GM12891 (cell line): ENCODE data around the gene PARD3.

Experiments
- DNase-seq: peaks from one replicate; pipeline ENCODE4 v3.0.0; 2011; ENCODE audit warnings: low spot score; ENCODE audit not compliant: insufficient read length
- FAIRE-seq: peaks from 2 replicates; lab custom pipeline; 2011; peaks lifted over from hg19 to GRCh38; lab: Jason Lieb, UNC
- PAX5 ChIP-seq: IDR thresholded peaks from 2 replicates; pipeline ENCODE4 v1.6.1; 2011; ENCODE audit warnings: low read length, moderate library complexity, mild to moderate bottlenecking; ENCODE audit not compliant: insufficient read depth, severe bottlenecking
- POLR2A ChIP-seq: IDR thresholded peaks from 2 replicates; pipeline ENCODE4 v1.6.1; 2011; ENCODE audit warnings: low read depth, low read length, control low read depth
- POLR2AphosphoS5 ChIP-seq: IDR thresholded peaks from 2 replicates; pipeline ENCODE4 v1.6.1; 2011; ENCODE audit warnings: low read depth, low read length, control low read depth
- POU2F2 ChIP-seq: IDR thresholded peaks from 2 replicates; pipeline ENCODE4 v1.6.1; 2011; ENCODE audit warnings: low read depth, mild to moderate bottlenecking, control low read depth, low read length, moderate library complexity
- SPI1 ChIP-seq: IDR thresholded peaks from 2 replicates; pipeline ENCODE4 v1.6.1; 2011; ENCODE audit warnings: low read depth, low read length, control low read depth
- TAF1 ChIP-seq: IDR thresholded peaks from 2 replicates; pipeline ENCODE4 v1.6.1; 2011; ENCODE audit warnings: low read depth, low read length, control low read depth

The PARD3 gene

DNA sequence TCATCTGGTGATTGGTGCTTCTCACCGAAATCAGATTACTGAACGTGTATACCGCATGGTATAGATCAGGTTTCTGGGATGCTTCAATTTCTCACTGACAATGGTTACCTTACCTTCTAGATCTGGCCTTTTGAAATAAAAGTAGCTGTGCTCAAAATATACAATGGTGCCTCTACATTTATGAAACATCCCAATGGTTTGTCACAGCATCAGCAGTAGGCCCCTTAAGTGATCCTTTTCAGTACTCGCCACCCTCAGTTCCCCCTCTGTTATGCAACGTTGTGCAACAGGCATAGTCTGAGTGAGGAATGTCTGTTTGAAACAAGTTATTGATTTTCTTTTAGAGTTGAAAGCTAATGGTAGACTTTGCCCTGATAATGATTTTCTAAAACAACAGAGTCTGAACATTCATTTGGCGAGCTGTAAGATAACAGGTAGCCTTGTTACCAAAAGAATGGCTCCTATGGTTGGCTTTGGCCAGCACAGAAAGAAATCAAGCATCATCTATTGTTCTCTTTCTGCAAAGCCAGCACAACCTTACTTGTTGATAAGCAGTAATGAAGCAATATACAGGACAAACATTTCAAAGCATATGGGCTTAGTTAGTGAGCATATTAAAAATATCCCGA is 693.9 kb downstream of the PARD3 start:
- FAIRE-seq (no peak), DNase-seq (no peak)
- TF ChIP-seq TAF1: no peak
- no peak for TF ChIP-seq SPI1
- no peak for TF ChIP-seq PAX5
- no peak for TF ChIP-seq POLR2A

DNA sequence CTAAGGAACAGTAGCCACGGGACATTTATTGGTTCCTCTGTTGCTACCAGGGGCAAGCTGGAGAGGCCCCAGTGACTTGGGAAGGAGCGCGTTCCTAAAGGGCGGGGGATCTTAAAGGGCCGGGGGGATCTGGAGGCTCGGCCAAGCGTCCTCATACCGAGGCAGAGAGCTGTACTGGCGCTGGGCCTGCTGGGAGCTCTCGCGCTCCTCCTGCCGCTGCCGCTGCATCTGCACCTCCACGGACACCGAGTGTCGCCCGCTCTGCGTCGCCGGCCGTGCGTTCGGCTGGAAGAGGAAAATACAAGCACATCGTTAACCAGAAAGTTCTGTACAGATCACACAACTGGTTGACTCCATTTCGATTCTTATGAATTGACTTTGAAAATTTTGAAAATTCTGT is 695.6 kb downstream of the PARD3 start:
- TF ChIP-seq POLR2A (no peak), POLR2AphosphoS5 (no peak), PAX5 (no peak), POU2F2 (no peak), TAF1 (no peak), SPI1 (no peak)
- FAIRE-seq (no peak), DNase-seq (no peak)

GRCh38 chr10:34116681-34117271 is 698.3 kb downstream of the PARD3 start:
- TF ChIP-seq TAF1: no peak
- TF ChIP-seq POU2F2: no peak
- TF ChIP-seq POLR2A: no peak
- no peak for TF ChIP-seq SPI1
- TF ChIP-seq PAX5: no peak
- DNase-seq (no peak), FAIRE-seq (no peak)

GRCh38 chr10:34116220-34116641 is 698.9 kb downstream of the PARD3 start:
- DNase-seq (no peak), FAIRE-seq (no peak)
- no peak for TF ChIP-seq POLR2A
- TF ChIP-seq TAF1: no peak

GRCh38 chr10:34114914-34115313 is 700.2 kb downstream of the PARD3 start:
- FAIRE-seq (no peak), DNase-seq (no peak)
- TF ChIP-seq POU2F2: no peak
- no peak for TF ChIP-seq SPI1
- no peak for TF ChIP-seq POLR2A
- TF ChIP-seq POLR2AphosphoS5: no peak
- no peak for TF ChIP-seq PAX5
- TF ChIP-seq TAF1: no peak

DNA sequence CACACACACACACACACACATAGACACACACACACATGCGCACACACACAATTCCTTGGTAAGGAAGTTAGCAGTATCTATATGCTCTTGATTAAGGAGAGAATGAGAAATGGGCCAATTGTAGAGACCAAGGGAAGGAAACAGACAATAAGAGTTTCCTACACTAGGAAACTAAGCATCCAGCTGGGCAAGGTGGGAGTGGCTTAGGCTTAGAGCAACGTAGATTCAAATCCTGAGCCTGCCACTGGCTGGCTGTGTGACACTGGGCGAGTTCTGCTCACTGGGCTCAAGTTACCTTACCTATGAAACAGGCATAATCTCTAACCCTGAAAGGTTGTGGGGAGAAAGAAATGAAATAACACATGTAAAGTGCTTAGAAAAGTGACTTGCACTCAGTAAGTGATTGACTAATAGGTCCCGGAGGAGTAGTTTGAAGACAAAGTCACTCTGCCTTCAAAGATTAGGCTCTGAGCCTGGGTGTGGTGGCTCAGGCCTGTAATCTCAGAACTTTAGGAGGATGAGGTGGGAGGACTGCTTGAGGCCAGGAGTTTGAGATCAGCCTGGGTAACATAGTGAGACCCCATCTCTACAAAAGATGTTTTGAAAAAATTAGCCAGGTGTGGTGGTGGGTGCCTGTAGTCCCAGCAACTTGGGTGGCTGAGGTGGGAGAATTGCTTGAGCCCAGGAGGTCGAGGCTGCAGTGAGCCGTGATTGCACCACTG is 701.4 kb downstream of the PARD3 start:
- TF ChIP-seq SPI1: no peak
- no peak for TF ChIP-seq TAF1
- no peak for TF ChIP-seq PAX5
- no peak for TF ChIP-seq POLR2A
- no peak for TF ChIP-seq POU2F2
- no peak for TF ChIP-seq POLR2AphosphoS5
- FAIRE-seq (no peak), DNase-seq (no peak)

- TF ChIP-seq POLR2A: no peak
- TF ChIP-seq POLR2AphosphoS5: no peak
- TF ChIP-seq PAX5: no peak
- no peak for TF ChIP-seq TAF1
- TF ChIP-seq SPI1: no peak
- TF ChIP-seq POU2F2: no peak
- DNase-seq: no peak
- FAIRE-seq: no peak
Observed at GRCh38 chr10:34112171-34112782, 702.8 kb downstream of the PARD3 start.

- FAIRE-seq (no peak), DNase-seq (no peak)
- no peak for TF ChIP-seq SPI1
- TF ChIP-seq TAF1: no peak
- no peak for TF ChIP-seq POLR2A
- TF ChIP-seq POU2F2: no peak
- TF ChIP-seq PAX5: no peak
- no peak for TF ChIP-seq POLR2AphosphoS5
Observed at GRCh38 chr10:34111179-34111578, 703.9 kb downstream of the PARD3 start.

DNA sequence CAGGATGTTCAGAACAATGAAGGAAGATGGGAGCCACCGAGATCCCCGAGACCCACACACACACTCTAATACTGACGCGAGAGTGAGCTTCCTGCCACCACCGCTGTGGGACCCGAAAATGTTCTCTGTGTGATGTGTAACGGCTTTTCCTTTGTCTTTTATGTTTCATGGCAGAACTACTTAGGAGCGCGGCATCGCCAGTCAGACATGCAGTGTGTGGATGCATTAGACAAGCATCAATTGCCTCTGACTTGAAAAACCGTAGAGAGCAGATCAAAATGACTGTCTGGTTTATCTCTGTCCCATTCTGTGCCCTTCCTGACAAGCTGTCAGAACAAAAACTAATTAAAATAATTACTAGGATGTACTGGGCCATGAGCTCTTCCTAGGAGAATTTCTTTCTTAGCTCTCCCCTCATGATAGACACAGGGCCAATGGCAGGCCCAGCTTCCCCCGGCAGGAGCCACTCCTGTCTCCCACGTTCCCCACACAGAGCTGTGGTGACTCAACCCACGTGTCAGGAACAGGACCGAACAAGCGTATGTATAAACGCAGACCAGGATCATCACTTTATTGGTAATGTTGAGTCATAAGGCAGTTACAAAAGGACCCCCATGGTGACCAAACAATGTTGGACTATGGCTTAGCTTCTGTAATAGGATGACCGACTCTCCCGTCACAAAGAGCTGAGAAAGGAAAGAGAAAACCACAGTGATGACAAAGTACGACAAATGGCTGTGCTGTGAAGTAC is 705.0 kb downstream of the PARD3 start:
- no peak for FAIRE-seq
- no peak for DNase-seq
- TF ChIP-seq TAF1 (no peak), POLR2A (no peak), POU2F2 (no peak), PAX5 (no peak), SPI1 (no peak), POLR2AphosphoS5 (no peak)
